ENCODE data around the gene RIMBP2. TPM values are rescaled to one million over a fixed set of nuclear protein-coding genes. Genes with fewer than 3 reads are reported as not detected.

The RIMBP2 gene
- total RNA-seq, 4 donors from 2014 or later, result 1.5 to 5.3 (median 2.7) TPM

GRCh38 chr12:130463275-130463658 is 252.8 kb downstream of the RIMBP2 start:
- TF ChIP-seq CTCF (IDR thresholded peaks at IDR 0.05) (no peak), POLR2A (IDR thresholded peaks at IDR 0.05) (no peak)
- DNase-seq (ENCODE audit: low spot score in 2 of 2), result no peak
- WGBS, 2 donors, result 66 to 83% methylated on average over 5 to 9 of the region's 9 CpGs
- H3K4me3 ChIP-seq (ENCODE audit: low read depth, poor library complexity, severe bottlenecking), result no peak overlapping the region
- intact Hi-C loops (cut with DNase I; ENCODE audit: low total_unique reads), result no loop called here

GRCh38 chr12:130462558-130463274 is 253.4 kb downstream of the RIMBP2 start:
- no peak for DNase-seq (ENCODE audit: low spot score in 2 of 2)
- TF ChIP-seq POLR2A (IDR thresholded peaks at IDR 0.05) (no peak), CTCF (IDR thresholded peaks at IDR 0.05) (no peak)
- no peak overlapping the region for H3K4me3 ChIP-seq (ENCODE audit: low read depth, poor library complexity, severe bottlenecking)
- intact Hi-C loops (cut with DNase I; ENCODE audit: low total_unique reads), result no loop called here
- 75 to 79% methylated on average over 19 to 21 of the region's 21 CpGs for WGBS, 2 donors

GRCh38 chr12:130461839-130462557 is 254.1 kb downstream of the RIMBP2 start:
- intact Hi-C loops (cut with DNase I; ENCODE audit: low total_unique reads), result no loop called here
- no peak overlapping the region for H3K4me3 ChIP-seq (ENCODE audit: low read depth, poor library complexity, severe bottlenecking)
- 80 to 86% methylated on average over 21 of the region's 22 CpGs for WGBS, 2 donors
- TF ChIP-seq CTCF (IDR thresholded peaks at IDR 0.05) (no peak), POLR2A (IDR thresholded peaks at IDR 0.05) (no peak)
- no peak for DNase-seq (ENCODE audit: low spot score in 2 of 2)

GRCh38 chr12:130461447-130461815 is 254.7 kb downstream of the RIMBP2 start:
- 50 to 68% methylated on average over 7 of the region's 7 CpGs for WGBS, 2 donors
- TF ChIP-seq CTCF (IDR thresholded peaks at IDR 0.05) (no peak), POLR2A (IDR thresholded peaks at IDR 0.05) (no peak)
- intact Hi-C loops (cut with DNase I; ENCODE audit: low total_unique reads), result no loop called here
- H3K4me3 ChIP-seq (ENCODE audit: low read depth, poor library complexity, severe bottlenecking), result no peak overlapping the region
- DNase-seq (ENCODE audit: low spot score in 2 of 2), result no peak

- DNase-seq (ENCODE audit: low spot score in 2 of 2), result no peak
- TF ChIP-seq POLR2A (IDR thresholded peaks at IDR 0.05), result no peak
- no peak for TF ChIP-seq CTCF (IDR thresholded peaks at IDR 0.05)
- 73 to 90% methylated on average over 22 to 25 of the region's 28 CpGs for WGBS, 2 donors
- intact Hi-C loops (cut with DNase I; ENCODE audit: low total_unique reads), result no loop called here
- H3K4me3 ChIP-seq (ENCODE audit: low read depth, poor library complexity, severe bottlenecking), result no peak overlapping the region
Measured at GRCh38 chr12:130460611-130461446, 255.3 kb downstream of the RIMBP2 start.

All from lower leg skin (tissue), 4 donors.